GM15510 (cell line): ENCODE results near the gene KLF11.

Source experiments
- POLR2A ChIP-seq: IDR thresholded peaks from 3 replicates; pipeline ENCODE4 v1.6.1; 2011; ENCODE audit warnings: borderline replicate concordance; ENCODE audit not compliant: insufficient read length; ENCODE audit errors: extremely low read depth

Gene KLF11

GRCh38 chr2:10064932-10065772 lies 21.8 kb downstream of the KLF11 start:
- no peak for TF ChIP-seq POLR2A

- TF ChIP-seq POLR2A = no peak
Observed at GRCh38 chr2:10065773-10066055, 22.4 kb downstream of the KLF11 start.

- TF ChIP-seq POLR2A = no peak
Observed at GRCh38 chr2:10067330-10067729, 24.0 kb downstream of the KLF11 start.

GRCh38 chr2:10067881-10068280 lies 24.5 kb downstream of the KLF11 start:
- TF ChIP-seq POLR2A = no peak

- TF ChIP-seq POLR2A = no peak
Observed at GRCh38 chr2:10071176-10071575, 27.8 kb downstream of the KLF11 start.

- no peak for TF ChIP-seq POLR2A
Observed at GRCh38 chr2:10071595-10071994, 28.2 kb downstream of the KLF11 start.

GRCh38 chr2:10072656-10073480 lies 29.5 kb downstream of the KLF11 start:
- TF ChIP-seq POLR2A = no peak

- no peak for TF ChIP-seq POLR2A
Observed at GRCh38 chr2:10073706-10074105, 30.4 kb downstream of the KLF11 start.

GRCh38 chr2:10075101-10075500 lies 31.8 kb downstream of the KLF11 start:
- no peak for TF ChIP-seq POLR2A

- TF ChIP-seq POLR2A = no peak
Observed at GRCh38 chr2:10075571-10076209, 32.3 kb downstream of the KLF11 start.

- TF ChIP-seq POLR2A = no peak
Observed at GRCh38 chr2:10076511-10076910, 33.2 kb downstream of the KLF11 start.

- no peak for TF ChIP-seq POLR2A
Observed at GRCh38 chr2:10076988-10077527, 33.7 kb downstream of the KLF11 start.

- TF ChIP-seq POLR2A = no peak
Observed at GRCh38 chr2:10078001-10078400, 34.7 kb downstream of the KLF11 start.

- no peak for TF ChIP-seq POLR2A
Observed at GRCh38 chr2:10078704-10079265, 35.4 kb downstream of the KLF11 start.
